ENCODE measurements around the gene TTC38.
A peak's percentile ranks its signal among the peaks of the same experiment; 100 is the strongest.
"Not testable (repeated sequence)": the region's sequence is repeated elsewhere in the genome, so short reads cannot be mapped to it uniquely, and the experiment has no call there.

The TTC38 gene

GRCh38 chr22:46263216-46263590, 4.6 kb upstream of the TTC38 start, which contains the start of gene PKDREJ:
TSS of gene PKDREJ (minus strand) at chr22:46263343. CDS start at chr22:46263322, 21 bp downstream.
- Histone ChIP-seq H3K4me2 (no peak within 1 kb of the TSS), H4K20me1 (no peaks in the 10 kb centered on the region), H3K27ac (no peak within 1 kb of the TSS), H3K36me3 (peaks cover 0 to 8% (median 0%) of the 10 kb centered on the region in 11 experiments; a peak in 3 of 22 replicates), H3K9ac (no peak within 1 kb of the TSS), H3K4me1 (peaks cover 8 to 23% (median 10%) of the 10 kb centered on the region in 10 experiments), H3K9me3 (replicated peaks in 1 of 11) (peaks cover 56 to 88% (median 81%) of the 10 kb centered on the region in 11 experiments), H3K4me3 (no peak within 1 kb of the TSS; a peak in 2 of 20 replicates), H3K27me3 (peaks cover 4 to 17% (median 9%) of the 10 kb centered on the region in 11 experiments; a peak in 14 of 22 replicates)
- TF ChIP-seq Cebpa-rat (IDR thresholded peaks at IDR 0.05), result no peak

- Histone ChIP-seq H3K27me3 (peaks cover 4 to 20% (median 12%) of the 10 kb centered on the region in 11 experiments; a peak in 14 of 22 replicates), H3K9me3 (replicated peaks in 1 of 11) (peaks cover 46 to 75% (median 69%) of the 10 kb centered on the region in 11 experiments), H3K4me1 (peaks cover 10 to 27% (median 16%) of the 10 kb centered on the region in 10 experiments), H3K4me3 (peak overlapping the region in 1 of 10 experiments; percentile 18; a peak in 2 of 20 replicates)
- not testable (repeated sequence) for H3K4me2 ChIP-seq, H3K27ac ChIP-seq, H3K9ac ChIP-seq, H4K20me1 ChIP-seq, H3K36me3 ChIP-seq
These were observed 3.3 kb upstream of the TTC38 start for GRCh38 chr22:46264520-46264919.

- H3K4me1 ChIP-seq, result peaks cover 10 to 31% (median 15%) of the 10 kb centered on the region in 10 experiments
- not testable (repeated sequence) for H3K27ac ChIP-seq, H3K9ac ChIP-seq, H4K20me1 ChIP-seq, H3K4me2 ChIP-seq, H3K36me3 ChIP-seq
- peaks cover 43 to 63% (median 60%) of the 10 kb centered on the region in 11 experiments for H3K9me3 ChIP-seq (replicated peaks in 1 of 11)
- peaks cover 4 to 20% (median 12%) of the 10 kb centered on the region in 11 experiments; a peak in 14 of 22 replicates for H3K27me3 ChIP-seq
- peak overlapping the region in 2 of 10 experiments; percentile 18 to 31; a peak in 1 of 20 replicates for H3K4me3 ChIP-seq
These were observed 2.2 kb upstream of the TTC38 start for GRCh38 chr22:46265627-46266026.

GRCh38 chr22:46269564-46269963, 1.8 kb downstream of the TTC38 start:
- peaks cover 0 to 10% (median 0%) of the 10 kb centered on the region in 11 experiments; a peak in 1 of 22 replicates for H4K20me1 ChIP-seq
- H3K9ac ChIP-seq, result peak overlapping the region in 1 of 11 experiments; percentile 7; a peak in 2 of 22 replicates
- peaks cover 14 to 25% (median 22%) of the 10 kb centered on the region in 11 experiments for H3K9me3 ChIP-seq (replicated peaks in 1 of 11)
- no peak overlapping the region for H3K27ac ChIP-seq
- peak overlapping the region in 5 of 11 experiments; percentile 89 to 96 (median 91); a peak in 8 of 22 replicates for H3K4me2 ChIP-seq
- peak overlapping the region in 1 of 10 experiments; percentile 76; a peak in 1 of 20 replicates for H3K4me3 ChIP-seq
- peaks cover 23 to 44% (median 33%) of the 10 kb centered on the region in 10 experiments; a peak in 19 of 20 replicates for H3K4me1 ChIP-seq
- H3K27me3 ChIP-seq, result peaks cover 4 to 20% (median 12%) of the 10 kb centered on the region in 11 experiments; a peak in 14 of 22 replicates
- H3K36me3 ChIP-seq, result peaks cover 0 to 32% (median 8%) of the 10 kb centered on the region in 11 experiments; a peak in 10 of 22 replicates
- no peak for TF ChIP-seq Cebpa-rat (IDR thresholded peaks at IDR 0.05)

- Histone ChIP-seq H3K27me3 (peaks cover 0 to 13% (median 11%) of the 10 kb centered on the region in 11 experiments; a peak in 9 of 22 replicates), H3K36me3 (peaks cover 0 to 56% (median 8%) of the 10 kb centered on the region in 11 experiments; a peak in 13 of 22 replicates), H4K20me1 (peaks cover 0 to 10% (median 0%) of the 10 kb centered on the region in 11 experiments; a peak in 1 of 22 replicates), H3K9ac (no peak overlapping the region), H3K4me1 (peaks cover 23 to 46% (median 33%) of the 10 kb centered on the region in 10 experiments; a peak in 19 of 20 replicates), H3K4me2 (peak overlapping the region in 4 of 11 experiments; percentile 1 to 39 (median 28); a peak in 7 of 22 replicates), H3K9me3 (replicated peaks in 1 of 11) (peaks cover 0 to 5% (median 0%) of the 10 kb centered on the region in 11 experiments; a peak in 1 of 22 replicates), H3K27ac (no peak overlapping the region), H3K4me3 (no peak overlapping the region)
- no peak for TF ChIP-seq Cebpa-rat (IDR thresholded peaks at IDR 0.05)
These were observed 4.4 kb downstream of the TTC38 start for GRCh38 chr22:46272196-46272595.

GRCh38 chr22:46272762-46273431, 5.1 kb downstream of the TTC38 start:
- Histone ChIP-seq H3K36me3 (peaks cover 0 to 63% (median 8%) of the 10 kb centered on the region in 11 experiments; a peak in 15 of 22 replicates), H3K27me3 (peaks cover 0 to 6% (median 5%) of the 10 kb centered on the region in 11 experiments; a peak in 7 of 22 replicates), H3K4me2 (peak overlapping the region in 6 of 11 experiments; percentile 6 to 39 (median 32); a peak in 8 of 22 replicates), H3K4me3 (no peak overlapping the region), H3K4me1 (peaks cover 20 to 41% (median 31%) of the 10 kb centered on the region in 10 experiments; a peak in 19 of 20 replicates), H3K27ac (no peak overlapping the region), H3K9me3 (replicated peaks in 1 of 11) (peaks cover 0 to 5% (median 0%) of the 10 kb centered on the region in 11 experiments; a peak in 2 of 22 replicates), H3K9ac (peak overlapping the region in 1 of 11 experiments; percentile 10; a peak in 1 of 22 replicates), H4K20me1 (peaks cover 0 to 10% (median 0%) of the 10 kb centered on the region in 11 experiments; a peak in 1 of 22 replicates)
- TF ChIP-seq Cebpa-rat (IDR thresholded peaks at IDR 0.05), result no peak

GRCh38 chr22:46273432-46274148, 5.8 kb downstream of the TTC38 start:
- peaks cover 0 to 10% (median 0%) of the 10 kb centered on the region in 11 experiments; a peak in 1 of 22 replicates for H4K20me1 ChIP-seq
- no peak for TF ChIP-seq Cebpa-rat (IDR thresholded peaks at IDR 0.05)
- H3K27me3 ChIP-seq, result no peaks in the 10 kb centered on the region
- H3K4me1 ChIP-seq, result peaks cover 15 to 34% (median 25%) of the 10 kb centered on the region in 10 experiments; a peak in 19 of 20 replicates
- peak overlapping the region in 6 of 11 experiments; percentile 6 to 36 (median 32); a peak in 7 of 22 replicates for H3K4me2 ChIP-seq
- peaks cover 5 to 70% (median 14%) of the 10 kb centered on the region in 11 experiments; a peak in 18 of 22 replicates for H3K36me3 ChIP-seq
- no peak overlapping the region for H3K27ac ChIP-seq
- H3K4me3 ChIP-seq, result no peak overlapping the region
- peaks cover 0 to 7% (median 0%) of the 10 kb centered on the region in 11 experiments; a peak in 2 of 22 replicates for H3K9me3 ChIP-seq (replicated peaks in 1 of 11)
- H3K9ac ChIP-seq, result peak overlapping the region in 1 of 11 experiments; percentile 10; a peak in 1 of 22 replicates

- Histone ChIP-seq H3K4me3 (no peak overlapping the region), H3K9me3 (replicated peaks in 1 of 11) (peaks cover 0 to 9% (median 0%) of the 10 kb centered on the region in 11 experiments; a peak in 2 of 22 replicates), H3K27ac (no peak overlapping the region), H3K27me3 (no peaks in the 10 kb centered on the region), H3K4me2 (peak overlapping the region in 3 of 11 experiments; percentile 29 to 36 (median 31); a peak in 3 of 22 replicates), H3K4me1 (peaks cover 7 to 33% (median 22%) of the 10 kb centered on the region in 10 experiments; a peak in 19 of 20 replicates), H4K20me1 (peaks cover 0 to 10% (median 0%) of the 10 kb centered on the region in 11 experiments; a peak in 1 of 22 replicates), H3K9ac (no peak overlapping the region), H3K36me3 (peaks cover 5 to 78% (median 22%) of the 10 kb centered on the region in 11 experiments; a peak in 18 of 22 replicates)
- no peak for TF ChIP-seq Cebpa-rat (IDR thresholded peaks at IDR 0.05)
These were observed 6.6 kb downstream of the TTC38 start for GRCh38 chr22:46274381-46274780.

Measured in BLaER1 treated with 17β-estradiol and CSF1 and Interleukin-3, amounts not matched to agents 10 nM and 100 nM (cell line).